ENCODE measurements around the gene VPS37C.

- TF ChIP-seq RAD21 (IDR thresholded peaks at IDR 0.05): no peak
- no peak for TF ChIP-seq YY1 (IDR thresholded peaks at IDR 0.05)
- no peak for TF ChIP-seq GABPA (IDR thresholded peaks at IDR 0.05 in 1 of 2, conservative IDR thresholded peaks at IDR 0.05 in 1 of 2)
- no peak for TF ChIP-seq CTCF (IDR thresholded peaks at IDR 0.05; ENCODE audit: low read depth, low read length, missing input control)
- TF ChIP-seq REST (IDR thresholded peaks at IDR 0.05): no peak
- no peak for TF ChIP-seq SP1 (IDR thresholded peaks at IDR 0.05)
- TF ChIP-seq RXRA (IDR thresholded peaks at IDR 0.05): no peak
Observed at GRCh38 chr11:61147791-61148620, 13.2 kb downstream of the VPS37C start.
